ENCODE data around the gene STEAP1.
"Not testable (repeated sequence)": the region's sequence is repeated elsewhere in the genome, so short reads cannot be mapped to it uniquely, and the experiment has no call there.

The STEAP1 gene

DNA sequence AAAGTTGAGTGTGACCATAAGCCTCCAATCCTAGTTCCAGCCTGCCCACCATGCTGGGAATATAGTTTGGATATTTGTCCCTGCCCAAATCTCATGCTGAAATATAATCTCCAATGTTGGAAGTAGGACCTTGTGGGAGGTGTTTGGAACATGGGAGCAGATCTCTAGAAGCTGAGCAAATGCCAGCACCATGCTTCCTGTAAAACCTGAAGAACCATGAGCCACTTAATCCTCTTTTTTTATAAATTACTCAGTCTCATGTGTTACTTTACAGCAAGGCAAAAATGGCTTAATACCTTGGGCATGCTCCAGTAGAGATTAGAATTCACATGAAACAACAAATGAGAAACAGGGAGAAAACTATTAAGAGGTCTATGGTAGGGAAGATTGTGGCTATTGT is 27.2 kb downstream of the STEAP1 start:
- no peak for DNase-seq (ENCODE audit: low spot score)
- H4K91ac ChIP-seq (ENCODE audit: low read depth, low read length, poor library complexity) = no peak overlapping the region

DNA sequence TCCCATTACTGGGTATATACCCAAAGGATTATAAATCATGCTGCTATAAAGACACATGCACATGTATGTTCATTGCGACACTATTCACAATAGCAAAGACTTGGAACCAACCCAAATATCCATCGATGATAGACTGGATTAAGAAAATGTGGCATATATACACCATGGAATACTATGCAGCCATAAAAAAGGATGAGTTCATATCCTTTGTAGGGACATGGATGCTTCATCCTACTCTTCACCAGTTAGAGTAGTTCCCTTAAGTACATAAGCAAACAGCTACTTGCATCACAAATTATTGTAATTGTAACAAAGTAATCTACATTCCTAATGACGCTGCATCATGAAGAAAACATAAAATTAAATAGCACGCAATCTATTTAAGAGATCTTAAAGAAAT is 32.0 kb downstream of the STEAP1 start:
- not testable (repeated sequence) for H3K9me3 ChIP-seq (replicated peaks in 1 of 2; ENCODE audit: control insufficient read depth in 2 of 2, insufficient read depth in 1 of 2, low read depth in 1 of 2, low read length in 2 of 2); H2BK5ac ChIP-seq (ENCODE audit: low read length); H3K27me3 ChIP-seq (ENCODE audit: control insufficient read depth in 3 of 3, insufficient read depth in 3 of 3, low read depth in 1 of 3, low read length in 3 of 3); H4K8ac ChIP-seq (ENCODE audit: low read depth, low read length); H3K36me3 ChIP-seq (replicated peaks in 1 of 2; ENCODE audit: control insufficient read depth in 2 of 2, insufficient read depth in 2 of 2, low read length in 2 of 2); H3K18ac ChIP-seq (ENCODE audit: low read length); H2AFZ ChIP-seq (ENCODE audit: low read length); H3K23ac ChIP-seq (ENCODE audit: low read depth, low read length, poor library complexity); H2AK5ac ChIP-seq (ENCODE audit: low read depth, low read length); H3K4ac ChIP-seq (ENCODE audit: low read length); H4K91ac ChIP-seq (ENCODE audit: low read depth, low read length, poor library complexity); H3K27ac ChIP-seq (replicated peaks; ENCODE audit: low read length); H3K14ac ChIP-seq (ENCODE audit: low read length); H3K9ac ChIP-seq (ENCODE audit: low read depth, low read length, poor library complexity); H3K4me3 ChIP-seq (ENCODE audit: low read length in 2 of 2); H3K79me1 ChIP-seq (ENCODE audit: low read depth, low read length); H3K4me1 ChIP-seq (ENCODE audit: control insufficient read depth in 2 of 2, insufficient read depth in 1 of 2, low read depth in 1 of 2, low read length in 2 of 2); DNase-seq (ENCODE audit: low spot score); H2BK12ac ChIP-seq (ENCODE audit: low read length); H2BK120ac ChIP-seq (ENCODE audit: low read depth, low read length); H2BK15ac ChIP-seq (ENCODE audit: low read length); H3K4me2 ChIP-seq (ENCODE audit: insufficient read depth, low read length, poor library complexity, severe bottlenecking)
- no CpG with 5 or more reads among the region's 4 CpGs for WGBS, 2 donors (ENCODE audit: extremely low coverage in 2 of 2, insufficient read length in 2 of 2, insufficient replicate concordance in 1 of 2)

More for the DNA sequence above, 27.2 kb downstream of the STEAP1 start:
- H2BK15ac ChIP-seq (ENCODE audit: low read length) = no peak overlapping the region
- no peak overlapping the region for H3K4ac ChIP-seq (ENCODE audit: low read length)
- H3K79me1 ChIP-seq (ENCODE audit: low read depth, low read length) = no peaks in the 10 kb centered on the region
- H2AFZ ChIP-seq (ENCODE audit: low read length) = no peak overlapping the region
- H4K8ac ChIP-seq (ENCODE audit: low read depth, low read length) = no peak overlapping the region
- H2AK5ac ChIP-seq (ENCODE audit: low read depth, low read length) = no peak overlapping the region
- no peak overlapping the region for H3K14ac ChIP-seq (ENCODE audit: low read length)
- H2BK5ac ChIP-seq (ENCODE audit: low read length) = no peak overlapping the region
- H3K9ac ChIP-seq (ENCODE audit: low read depth, low read length, poor library complexity) = no peak overlapping the region
- no peaks in the 10 kb centered on the region for H3K4me1 ChIP-seq (ENCODE audit: control insufficient read depth in 2 of 2, insufficient read depth in 1 of 2, low read depth in 1 of 2, low read length in 2 of 2)
- H3K23ac ChIP-seq (ENCODE audit: low read depth, low read length, poor library complexity) = no peak overlapping the region
- no peaks in the 10 kb centered on the region for H3K27me3 ChIP-seq (ENCODE audit: control insufficient read depth in 3 of 3, insufficient read depth in 3 of 3, low read depth in 1 of 3, low read length in 3 of 3)
- no peak overlapping the region for H3K4me2 ChIP-seq (ENCODE audit: insufficient read depth, low read length, poor library complexity, severe bottlenecking)
- no peak overlapping the region for H3K18ac ChIP-seq (ENCODE audit: low read length)
- H3K4me3 ChIP-seq (ENCODE audit: low read length in 2 of 2) = no peak overlapping the region
- H2BK120ac ChIP-seq (ENCODE audit: low read depth, low read length) = no peak overlapping the region
- no peak overlapping the region for H2BK12ac ChIP-seq (ENCODE audit: low read length)
- H3K27ac ChIP-seq (replicated peaks; ENCODE audit: low read length) = no peak overlapping the region
- H3K36me3 ChIP-seq (replicated peaks in 1 of 2; ENCODE audit: control insufficient read depth in 2 of 2, insufficient read depth in 2 of 2, low read length in 2 of 2) = no peaks in the 10 kb centered on the region
- H3K9me3 ChIP-seq (replicated peaks in 1 of 2; ENCODE audit: control insufficient read depth in 2 of 2, insufficient read depth in 1 of 2, low read depth in 1 of 2, low read length in 2 of 2) = peaks cover 0 to 4% of the 10 kb centered on the region in 2 donors

- no peak overlapping the region for H2AK5ac ChIP-seq (ENCODE audit: low read depth, low read length)
- no peaks in the 10 kb centered on the region for H3K27me3 ChIP-seq (ENCODE audit: control insufficient read depth in 3 of 3, insufficient read depth in 3 of 3, low read depth in 1 of 3, low read length in 3 of 3)
- no peak overlapping the region for H4K91ac ChIP-seq (ENCODE audit: low read depth, low read length, poor library complexity)
- no peak overlapping the region for H3K27ac ChIP-seq (replicated peaks; ENCODE audit: low read length)
- H3K79me1 ChIP-seq (ENCODE audit: low read depth, low read length) = no peaks in the 10 kb centered on the region
- H2BK120ac ChIP-seq (ENCODE audit: low read depth, low read length) = no peak overlapping the region
- no peaks in the 10 kb centered on the region for H3K36me3 ChIP-seq (replicated peaks in 1 of 2; ENCODE audit: control insufficient read depth in 2 of 2, insufficient read depth in 2 of 2, low read length in 2 of 2)
- H3K4me3 ChIP-seq (ENCODE audit: low read length in 2 of 2) = no peak overlapping the region
- H3K9ac ChIP-seq (ENCODE audit: low read depth, low read length, poor library complexity) = no peak overlapping the region
- no peak overlapping the region for H3K14ac ChIP-seq (ENCODE audit: low read length)
- no peaks in the 10 kb centered on the region for H3K4me1 ChIP-seq (ENCODE audit: control insufficient read depth in 2 of 2, insufficient read depth in 1 of 2, low read depth in 1 of 2, low read length in 2 of 2)
- no peak overlapping the region for H2BK15ac ChIP-seq (ENCODE audit: low read length)
- H2AFZ ChIP-seq (ENCODE audit: low read length) = no peak overlapping the region
- H3K9me3 ChIP-seq (replicated peaks in 1 of 2; ENCODE audit: control insufficient read depth in 2 of 2, insufficient read depth in 1 of 2, low read depth in 1 of 2, low read length in 2 of 2) = peaks cover 3 to 7% of the 10 kb centered on the region in 2 donors
- H3K4me2 ChIP-seq (ENCODE audit: insufficient read depth, low read length, poor library complexity, severe bottlenecking) = no peak overlapping the region
- no peak overlapping the region for H3K18ac ChIP-seq (ENCODE audit: low read length)
- H3K23ac ChIP-seq (ENCODE audit: low read depth, low read length, poor library complexity) = no peak overlapping the region
- no peak overlapping the region for H4K8ac ChIP-seq (ENCODE audit: low read depth, low read length)
- no peak for DNase-seq (ENCODE audit: low spot score)
- H2BK5ac ChIP-seq (ENCODE audit: low read length) = no peak overlapping the region
- no peak overlapping the region for H3K4ac ChIP-seq (ENCODE audit: low read length)
- no peak overlapping the region for H2BK12ac ChIP-seq (ENCODE audit: low read length)
These were observed 33.3 kb downstream of the STEAP1 start for GRCh38 chr7:90187507-90188050.

- Histone ChIP-seq H4K8ac (ENCODE audit: low read depth, low read length) (no peak overlapping the region), H3K36me3 (replicated peaks in 1 of 2; ENCODE audit: control insufficient read depth in 2 of 2, insufficient read depth in 2 of 2, low read length in 2 of 2) (no peaks in the 10 kb centered on the region), H2BK12ac (ENCODE audit: low read length) (no peak overlapping the region), H3K14ac (ENCODE audit: low read length) (no peak overlapping the region), H2AK5ac (ENCODE audit: low read depth, low read length) (no peak overlapping the region), H4K91ac (ENCODE audit: low read depth, low read length, poor library complexity) (no peak overlapping the region), H3K27ac (replicated peaks; ENCODE audit: low read length) (no peak overlapping the region), H2AFZ (ENCODE audit: low read length) (no peak overlapping the region), H3K4me2 (ENCODE audit: insufficient read depth, low read length, poor library complexity, severe bottlenecking) (no peak overlapping the region), H3K9ac (ENCODE audit: low read depth, low read length, poor library complexity) (no peak overlapping the region), H3K4me1 (ENCODE audit: control insufficient read depth in 2 of 2, insufficient read depth in 1 of 2, low read depth in 1 of 2, low read length in 2 of 2) (no peaks in the 10 kb centered on the region), H2BK120ac (ENCODE audit: low read depth, low read length) (no peak overlapping the region), H3K4me3 (ENCODE audit: low read length in 2 of 2) (no peak overlapping the region), H2BK5ac (ENCODE audit: low read length) (no peak overlapping the region), H3K27me3 (ENCODE audit: control insufficient read depth in 3 of 3, insufficient read depth in 3 of 3, low read depth in 1 of 3, low read length in 3 of 3) (no peaks in the 10 kb centered on the region), H3K9me3 (replicated peaks in 1 of 2; ENCODE audit: control insufficient read depth in 2 of 2, insufficient read depth in 1 of 2, low read depth in 1 of 2, low read length in 2 of 2) (peaks cover 3 to 7% of the 10 kb centered on the region in 2 donors), H3K4ac (ENCODE audit: low read length) (no peak overlapping the region), H3K18ac (ENCODE audit: low read length) (no peak overlapping the region), H2BK15ac (ENCODE audit: low read length) (no peak overlapping the region), H3K23ac (ENCODE audit: low read depth, low read length, poor library complexity) (no peak overlapping the region), H3K79me1 (ENCODE audit: low read depth, low read length) (no peaks in the 10 kb centered on the region)
- DNase-seq (ENCODE audit: low spot score) = no peak
- WGBS, 2 donors (ENCODE audit: extremely low coverage in 2 of 2, insufficient read length in 2 of 2, insufficient replicate concordance in 1 of 2) = no CpG with 5 or more reads among the region's 2 CpGs
These were observed 34.0 kb downstream of the STEAP1 start for GRCh38 chr7:90188281-90188680.
